Body of pancreas (tissue), 4 donors: ENCODE measurements around the gene GPR75.

ENCODE experiments used
- POLR2A ChIP-seq, 3 donors: fragments of 450-650 bp; IDR thresholded peaks; one replicate each; pipeline ENCODE4 v1.6.1; 2016; ENCODE audit warnings: antibody characterized with exemption in 3 of 3, mild to moderate bottlenecking in 2 of 3
- TF ChIP-seq, protein P1 (sequence below), 7 experiments: fragments of 450-650 bp in 4 of 7; fragments of 200-600 bp in 3 of 7; sonication (generic) in 3 of 7; IDR thresholded peaks; one replicate each; pipeline ENCODE4 v1.5.1; 2016 to 2019; ENCODE audit warnings: antibody characterized with exemption in 7 of 7

DNA sequence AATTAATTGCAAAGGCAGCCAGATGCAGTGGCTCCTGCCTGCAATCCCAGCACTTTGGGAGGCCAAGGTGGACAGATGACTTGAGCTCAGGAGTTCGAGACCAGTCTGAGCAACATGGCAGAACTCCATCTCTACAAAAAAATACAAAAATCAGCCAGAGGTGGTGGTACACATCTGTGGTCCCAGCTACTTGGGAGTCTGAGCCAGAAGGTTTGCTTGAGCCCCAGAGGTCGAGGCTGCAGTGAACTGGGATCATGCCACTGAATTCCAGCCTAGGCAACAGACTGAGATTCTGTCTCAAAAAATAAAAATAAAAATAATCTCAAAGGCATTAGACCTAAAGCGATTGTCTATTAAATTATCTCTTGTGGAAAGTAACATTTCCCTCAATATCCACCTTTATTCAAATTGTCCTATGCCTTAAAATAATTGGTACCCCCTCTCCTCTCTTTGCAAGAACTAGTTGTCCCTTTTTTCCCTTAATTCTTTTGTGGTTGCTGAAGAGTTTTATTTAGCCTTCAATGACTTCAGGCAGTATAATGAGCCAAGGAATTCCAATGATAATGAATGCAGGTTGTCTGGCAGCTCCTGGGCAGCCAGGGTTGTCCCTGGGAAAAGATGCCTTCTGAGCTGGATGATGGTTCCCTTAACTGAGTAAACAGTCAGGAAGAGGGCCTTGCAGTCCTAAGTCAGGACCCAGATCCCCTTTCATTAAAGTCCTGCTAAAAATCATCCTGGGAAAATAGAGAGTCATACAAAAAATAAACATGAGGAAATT lies 32.2 kb downstream of the GPR75 start:
- no peak for TF ChIP-seq POLR2A (IDR thresholded peaks at IDR 0.05)
- TF ChIP-seq, protein P1, sequence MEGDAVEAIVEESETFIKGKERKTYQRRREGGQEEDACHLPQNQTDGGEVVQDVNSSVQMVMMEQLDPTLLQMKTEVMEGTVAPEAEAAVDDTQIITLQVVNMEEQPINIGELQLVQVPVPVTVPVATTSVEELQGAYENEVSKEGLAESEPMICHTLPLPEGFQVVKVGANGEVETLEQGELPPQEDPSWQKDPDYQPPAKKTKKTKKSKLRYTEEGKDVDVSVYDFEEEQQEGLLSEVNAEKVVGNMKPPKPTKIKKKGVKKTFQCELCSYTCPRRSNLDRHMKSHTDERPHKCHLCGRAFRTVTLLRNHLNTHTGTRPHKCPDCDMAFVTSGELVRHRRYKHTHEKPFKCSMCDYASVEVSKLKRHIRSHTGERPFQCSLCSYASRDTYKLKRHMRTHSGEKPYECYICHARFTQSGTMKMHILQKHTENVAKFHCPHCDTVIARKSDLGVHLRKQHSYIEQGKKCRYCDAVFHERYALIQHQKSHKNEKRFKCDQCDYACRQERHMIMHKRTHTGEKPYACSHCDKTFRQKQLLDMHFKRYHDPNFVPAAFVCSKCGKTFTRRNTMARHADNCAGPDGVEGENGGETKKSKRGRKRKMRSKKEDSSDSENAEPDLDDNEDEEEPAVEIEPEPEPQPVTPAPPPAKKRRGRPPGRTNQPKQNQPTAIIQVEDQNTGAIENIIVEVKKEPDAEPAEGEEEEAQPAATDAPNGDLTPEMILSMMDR (IDR thresholded peaks at IDR 0.05), result no peak
